ENCODE data around the gene PPIA.
"Not testable (repeated sequence)": the region's sequence is repeated elsewhere in the genome, so short reads cannot be mapped to it uniquely, and the experiment has no call there.

- not testable (repeated sequence) for TF ChIP-seq CTCF (IDR thresholded peaks at IDR 0.05; ENCODE audit: low read length); EZH2 (optimal IDR thresholded peaks at IDR 0.05; ENCODE audit: low read depth, low read length)
These were observed 49.9 kb downstream of the PPIA start for GRCh38 chr7:44846390-44846789.
